ENCODE measurements around the gene MAP10. TPM values are rescaled to one million over a fixed set of nuclear protein-coding genes. Genes with fewer than 3 reads are reported as not detected.

Gene MAP10
- total and polyA plus RNA-seq, 3 experiments from 2014 or later = 1.4 to 1.8 (median 1.4) TPM

DNA sequence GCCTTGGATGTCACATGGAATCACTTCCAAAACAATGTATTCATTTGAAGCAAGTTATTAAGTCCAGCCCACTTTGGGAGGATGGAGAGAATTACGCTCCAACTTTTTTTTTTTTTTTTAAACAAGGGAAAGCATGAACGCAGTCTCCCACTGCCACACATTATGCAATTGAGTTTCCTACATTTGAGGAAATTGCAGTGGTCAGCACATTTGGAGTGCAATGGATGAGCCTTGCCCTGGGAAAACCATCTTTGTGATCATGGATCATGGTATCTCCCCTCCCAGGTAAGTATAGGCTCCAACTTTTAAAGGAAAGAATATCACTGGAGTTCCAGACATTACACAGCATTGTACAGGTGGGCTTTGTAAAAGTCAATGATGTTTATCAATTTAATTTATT, 26.7 kb downstream of the MAP10 start:
- DNase-seq = no peak
- Histone ChIP-seq H3K4me1 (ENCODE audit: insufficient read depth, low read length) (no peaks in the 10 kb centered on the region), H3K27ac (ENCODE audit: low read depth, low read length) (no peak overlapping the region), H3K9me3 (ENCODE audit: low read length) (no peaks in the 10 kb centered on the region), H3K4me3 (ENCODE audit: low read length) (no peak overlapping the region), H3K36me3 (ENCODE audit: insufficient read depth, low read length) (no peaks in the 10 kb centered on the region), H3K27me3 (ENCODE audit: insufficient read depth, low read length, poor library complexity, severe bottlenecking) (no peaks in the 10 kb centered on the region)
- no peaks in the 10 kb centered on the region for H3K9me3 Mint-ChIP-seq
- peaks cover 13 to 48% of the 10 kb centered on the region in 2 donors for H3K27me3 Mint-ChIP-seq
- H3K4me3 Mint-ChIP-seq = no peak overlapping the region
- POLR2A ChIA-PET = no interaction called here
- H3K27ac Mint-ChIP-seq = no peak overlapping the region
- no peaks in the 10 kb centered on the region for H3K4me1 Mint-ChIP-seq
- H3K36me3 Mint-ChIP-seq = no peaks in the 10 kb centered on the region
- CTCF ChIA-PET = no interaction called here

DNA sequence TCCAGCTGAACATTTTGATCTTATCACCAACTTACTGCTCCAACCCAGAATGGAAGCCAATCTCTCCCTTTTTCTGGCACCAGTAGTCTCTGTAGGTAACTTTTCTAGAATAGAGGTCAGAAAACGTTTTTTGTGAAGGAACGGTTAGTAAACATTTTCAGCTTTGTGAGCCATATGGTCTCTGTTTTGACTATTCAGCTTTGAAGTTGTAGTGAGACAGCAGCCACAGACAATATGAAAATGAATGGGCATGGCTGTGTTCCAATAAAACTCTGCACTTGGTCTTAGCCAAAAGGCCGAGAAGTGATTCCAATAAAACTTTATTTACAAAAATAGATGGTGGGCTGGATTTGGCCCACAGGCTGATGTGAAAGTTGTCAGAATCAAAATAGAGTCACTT, 28.9 kb downstream of the MAP10 start:
- Mint-ChIP-seq H3K4me1 (no peaks in the 10 kb centered on the region), H3K9me3 (no peaks in the 10 kb centered on the region), H3K27ac (no peak overlapping the region), H3K4me3 (no peak overlapping the region), H3K27me3 (peaks cover 8 to 44% of the 10 kb centered on the region in 2 donors), H3K36me3 (no peaks in the 10 kb centered on the region)
- ChIA-PET POLR2A (no interaction called here), CTCF (no interaction called here)
- Histone ChIP-seq H3K4me3 (ENCODE audit: low read length) (no peak overlapping the region), H3K27ac (ENCODE audit: low read depth, low read length) (no peak overlapping the region), H3K9me3 (ENCODE audit: low read length) (no peaks in the 10 kb centered on the region), H3K27me3 (ENCODE audit: insufficient read depth, low read length, poor library complexity, severe bottlenecking) (no peaks in the 10 kb centered on the region), H3K4me1 (ENCODE audit: insufficient read depth, low read length) (no peaks in the 10 kb centered on the region), H3K36me3 (ENCODE audit: insufficient read depth, low read length) (no peaks in the 10 kb centered on the region)
- DNase-seq = no peak

DNA sequence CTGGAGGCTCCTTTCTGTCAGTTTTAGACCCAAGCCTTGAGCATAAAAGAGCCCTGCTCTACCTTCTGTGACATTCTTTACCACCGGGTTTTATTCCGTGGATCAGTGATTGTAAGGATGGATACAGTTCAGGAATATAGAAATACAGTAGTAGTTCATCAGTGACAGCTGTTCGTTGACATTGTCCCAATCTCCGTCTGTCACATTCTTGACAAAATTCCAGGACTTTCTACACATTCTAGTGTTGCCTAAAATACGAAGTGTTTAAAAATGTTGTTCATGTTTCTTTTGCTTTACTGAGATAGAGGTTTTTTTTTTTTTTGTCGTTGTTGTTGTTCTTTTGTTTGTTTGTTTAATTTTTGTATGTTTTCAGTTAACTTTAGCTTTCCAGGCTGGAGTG, 29.9 kb downstream of the MAP10 start:
- no peak overlapping the region for H3K27ac Mint-ChIP-seq
- CTCF ChIA-PET = no interaction called here

DNA sequence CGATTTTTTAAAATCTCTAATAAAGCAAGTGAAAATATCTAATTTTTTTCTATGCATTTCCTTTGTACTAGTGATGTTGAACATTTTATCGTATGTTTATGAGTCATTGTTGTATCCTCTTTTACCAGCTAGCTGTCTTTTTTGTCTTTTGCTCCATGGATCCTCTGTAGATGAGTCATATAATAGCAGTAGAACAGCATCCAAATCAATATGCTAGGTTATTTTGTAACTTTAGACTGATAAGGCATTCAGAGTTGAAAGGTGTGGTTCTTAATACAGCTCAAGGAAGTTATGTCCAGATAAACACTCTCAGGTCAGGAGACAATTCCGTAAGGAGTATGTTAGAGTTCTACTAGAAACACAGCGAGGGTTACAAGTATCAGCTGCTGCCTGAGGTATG, 31.9 kb downstream of the MAP10 start:
- Histone ChIP-seq H3K27ac (ENCODE audit: low read depth, low read length) (no peak overlapping the region), H3K9me3 (ENCODE audit: low read length) (no peaks in the 10 kb centered on the region), H3K27me3 (ENCODE audit: insufficient read depth, low read length, poor library complexity, severe bottlenecking) (no peaks in the 10 kb centered on the region), H3K36me3 (ENCODE audit: insufficient read depth, low read length) (no peaks in the 10 kb centered on the region), H3K4me1 (ENCODE audit: insufficient read depth, low read length) (no peaks in the 10 kb centered on the region), H3K4me3 (ENCODE audit: low read length) (no peak overlapping the region)
- Mint-ChIP-seq H3K4me3 (no peak overlapping the region), H3K27ac (no peak overlapping the region), H3K36me3 (peaks cover 0 to 8% (median 0%) of the 10 kb centered on the region in 3 donors), H3K4me1 (no peaks in the 10 kb centered on the region), H3K27me3 (peaks cover 3 to 26% of the 10 kb centered on the region in 2 donors), H3K9me3 (peaks cover 0 to 11% (median 5%) of the 10 kb centered on the region in 5 donors)
- DNase-seq = no peak
- POLR2A ChIA-PET = no interaction called here
- CTCF ChIA-PET = no interaction called here

More for the DNA sequence above, 29.9 kb downstream of the MAP10 start:
- Mint-ChIP-seq H3K4me1 (no peaks in the 10 kb centered on the region), H3K4me3 (no peak overlapping the region), H3K36me3 (no peaks in the 10 kb centered on the region), H3K9me3 (peaks cover 0 to 4% (median 0%) of the 10 kb centered on the region in 5 donors), H3K27me3 (peaks cover 8 to 35% of the 10 kb centered on the region in 2 donors)
- no peak overlapping the region for H3K27ac ChIP-seq (ENCODE audit: low read depth, low read length)
- H3K27me3 ChIP-seq (ENCODE audit: insufficient read depth, low read length, poor library complexity, severe bottlenecking) = no peaks in the 10 kb centered on the region
- POLR2A ChIA-PET = no interaction called here
- DNase-seq = no peak
- H3K9me3 ChIP-seq (ENCODE audit: low read length) = no peaks in the 10 kb centered on the region
- H3K36me3 ChIP-seq (ENCODE audit: insufficient read depth, low read length) = no peaks in the 10 kb centered on the region
- H3K4me1 ChIP-seq (ENCODE audit: insufficient read depth, low read length) = no peaks in the 10 kb centered on the region
- H3K4me3 ChIP-seq (ENCODE audit: low read length) = no peak overlapping the region

DNA sequence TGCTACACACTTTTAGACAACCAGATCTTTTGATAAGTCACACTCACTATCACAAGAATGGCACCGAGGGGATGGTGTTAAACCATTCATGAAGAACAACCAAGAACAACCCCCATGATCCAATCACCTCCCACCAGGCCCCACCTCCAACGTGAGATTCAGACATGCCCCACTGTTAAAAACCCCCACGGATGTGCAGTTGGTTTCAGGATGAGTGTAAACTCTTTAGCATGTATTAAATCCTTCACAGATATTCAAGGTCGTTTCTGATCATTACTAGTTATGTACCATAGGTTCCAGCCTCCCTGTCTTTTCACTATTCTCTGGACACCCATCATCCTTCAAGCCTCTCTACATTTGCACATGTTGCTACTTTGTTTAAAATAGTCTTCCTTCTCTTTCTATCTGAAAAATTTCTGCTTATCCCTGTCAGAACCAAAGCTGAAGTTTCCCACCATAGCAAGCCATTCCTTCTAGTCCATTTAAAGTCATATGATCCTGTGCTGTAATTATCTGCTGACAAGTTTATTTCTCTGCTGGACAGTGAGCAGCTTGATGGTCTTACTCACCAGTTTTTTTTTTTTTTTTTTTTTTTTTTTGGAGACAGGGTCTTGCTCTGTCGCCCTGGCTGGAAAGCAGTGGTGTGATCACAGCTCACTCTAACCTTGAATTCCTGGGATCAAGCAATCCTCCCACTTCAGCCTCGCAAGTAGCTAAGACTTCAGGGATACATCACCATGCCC, 36.8 kb downstream of the MAP10 start:
- POLR2A ChIA-PET = no interaction called here
- no peaks in the 10 kb centered on the region for H3K4me1 Mint-ChIP-seq
- H3K27me3 Mint-ChIP-seq = peaks cover 0 to 13% of the 10 kb centered on the region in 2 donors
- no peak overlapping the region for H3K27ac ChIP-seq (ENCODE audit: low read depth, low read length)
- H3K4me3 Mint-ChIP-seq = no peak overlapping the region
- DNase-seq = no peak
- H3K36me3 ChIP-seq (ENCODE audit: insufficient read depth, low read length) = no peaks in the 10 kb centered on the region
- no peaks in the 10 kb centered on the region for H3K27me3 ChIP-seq (ENCODE audit: insufficient read depth, low read length, poor library complexity, severe bottlenecking)
- H3K9me3 ChIP-seq (ENCODE audit: low read length) = no peaks in the 10 kb centered on the region
- CTCF ChIA-PET = no interaction called here
- H3K9me3 Mint-ChIP-seq = peaks cover 0 to 12% (median 5%) of the 10 kb centered on the region in 5 donors
- no peak overlapping the region for H3K4me3 ChIP-seq (ENCODE audit: low read length)
- no peaks in the 10 kb centered on the region for H3K4me1 ChIP-seq (ENCODE audit: insufficient read depth, low read length)
- H3K27ac Mint-ChIP-seq = no peak overlapping the region
- peaks cover 0 to 8% (median 0%) of the 10 kb centered on the region in 3 donors for H3K36me3 Mint-ChIP-seq

DNA sequence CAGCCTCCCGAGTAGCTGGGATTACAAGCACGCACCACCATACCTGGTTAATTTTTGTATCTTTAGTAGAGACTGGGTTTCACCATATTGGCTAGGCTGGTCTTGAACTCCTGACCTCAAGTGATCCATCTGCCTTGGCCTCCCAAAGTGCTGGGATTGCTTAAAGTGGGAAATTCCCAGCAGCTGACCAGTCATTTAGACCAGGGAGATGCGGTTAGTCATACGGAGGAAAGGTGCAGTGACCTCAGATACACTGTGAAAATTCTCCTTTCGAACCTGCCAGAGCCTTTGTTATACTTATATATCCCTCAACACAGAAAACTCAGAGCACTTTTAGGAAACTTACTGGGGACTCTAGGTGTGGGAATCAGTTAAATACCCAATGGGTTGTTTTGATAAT, 39.6 kb downstream of the MAP10 start:
- H3K27me3 Mint-ChIP-seq = peaks cover 2 to 4% of the 10 kb centered on the region in 2 donors
- Histone ChIP-seq H3K36me3 (ENCODE audit: insufficient read depth, low read length) (no peaks in the 10 kb centered on the region), H3K9me3 (ENCODE audit: low read length) (no peaks in the 10 kb centered on the region), H3K27me3 (ENCODE audit: insufficient read depth, low read length, poor library complexity, severe bottlenecking) (no peaks in the 10 kb centered on the region), H3K27ac (ENCODE audit: low read depth, low read length) (no peak overlapping the region), H3K4me1 (ENCODE audit: insufficient read depth, low read length) (no peaks in the 10 kb centered on the region), H3K4me3 (ENCODE audit: low read length) (no peak overlapping the region)
- H3K36me3 Mint-ChIP-seq = peaks cover 0 to 8% (median 0%) of the 10 kb centered on the region in 3 donors
- no peak overlapping the region for H3K4me3 Mint-ChIP-seq
- H3K27ac Mint-ChIP-seq = no peak overlapping the region
- ChIA-PET CTCF (no interaction called here), POLR2A (no interaction called here)
- peaks cover 0 to 10% (median 5%) of the 10 kb centered on the region in 5 donors for H3K9me3 Mint-ChIP-seq
- DNase-seq = no peak
- no peaks in the 10 kb centered on the region for H3K4me1 Mint-ChIP-seq

DNA sequence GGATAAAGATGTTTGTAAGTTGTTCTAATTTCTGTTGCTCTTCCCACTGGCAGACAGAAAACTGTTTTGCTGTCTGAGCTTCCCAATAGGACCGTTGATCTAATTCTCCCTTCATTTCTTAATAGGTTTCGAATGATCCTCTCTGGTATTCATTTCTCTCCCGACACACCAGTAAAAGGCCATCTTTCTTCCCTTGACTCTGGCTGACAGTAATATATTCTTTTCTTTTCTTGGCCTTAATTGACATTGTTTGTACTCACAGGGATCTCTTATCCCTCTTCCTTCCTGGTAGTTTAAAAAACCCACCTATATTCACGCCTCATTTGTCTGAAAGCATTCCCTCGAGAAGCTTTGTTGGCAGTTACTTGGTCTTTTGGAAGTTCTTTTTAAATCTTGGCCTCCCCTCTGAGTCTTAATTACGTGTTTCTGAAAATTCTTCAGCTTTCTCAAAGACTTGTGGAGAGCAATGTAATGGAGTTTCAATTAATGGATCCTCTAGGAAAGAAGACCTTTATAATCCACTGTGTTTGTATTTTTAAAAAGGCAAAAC, 40.3 kb downstream of the MAP10 start:
- H3K27ac ChIP-seq (ENCODE audit: low read depth, low read length) = no peak overlapping the region
- no peaks in the 10 kb centered on the region for H3K27me3 ChIP-seq (ENCODE audit: insufficient read depth, low read length, poor library complexity, severe bottlenecking)
- H3K4me1 Mint-ChIP-seq = no peaks in the 10 kb centered on the region
- peak overlapping the region in 1 of 8 donors; percentile 28 for H3K27ac Mint-ChIP-seq
- H3K9me3 Mint-ChIP-seq = peaks cover 0 to 6% (median 5%) of the 10 kb centered on the region in 5 donors
- peaks cover 2 to 4% of the 10 kb centered on the region in 2 donors for H3K27me3 Mint-ChIP-seq
- peaks cover 0 to 6% (median 0%) of the 10 kb centered on the region in 3 donors for H3K36me3 Mint-ChIP-seq
- no peaks in the 10 kb centered on the region for H3K9me3 ChIP-seq (ENCODE audit: low read length)
- no peak overlapping the region for H3K4me3 Mint-ChIP-seq
- H3K4me1 ChIP-seq (ENCODE audit: insufficient read depth, low read length) = no peaks in the 10 kb centered on the region
- ChIA-PET CTCF (no interaction called here), POLR2A (no interaction called here)
- no peaks in the 10 kb centered on the region for H3K36me3 ChIP-seq (ENCODE audit: insufficient read depth, low read length)
- DNase-seq = no peak
- no peak overlapping the region for H3K4me3 ChIP-seq (ENCODE audit: low read length)

DNA sequence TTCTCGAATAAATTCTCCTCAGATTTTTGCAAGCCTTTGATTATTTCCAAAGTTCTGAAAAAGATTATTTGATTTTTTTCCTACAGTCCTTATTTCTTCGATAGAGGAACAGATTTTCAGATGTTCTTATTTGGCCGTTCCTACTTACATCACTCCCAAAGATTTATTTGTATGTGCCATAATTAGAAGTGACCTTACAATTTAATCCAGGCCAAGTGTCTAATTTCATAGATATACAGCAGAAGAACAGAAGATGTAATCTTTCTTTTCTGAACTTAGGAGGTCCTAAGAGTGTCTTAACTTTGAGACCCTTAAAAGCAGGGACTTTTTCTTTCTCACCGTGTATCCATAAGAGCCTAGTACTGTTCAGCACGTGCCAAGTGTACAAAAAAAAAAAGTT, 46.3 kb downstream of the MAP10 start:
- no peaks in the 10 kb centered on the region for H3K4me1 Mint-ChIP-seq

More for the DNA sequence above, 46.3 kb downstream of the MAP10 start:
- Histone ChIP-seq H3K9me3 (ENCODE audit: low read length) (no peaks in the 10 kb centered on the region), H3K4me1 (ENCODE audit: insufficient read depth, low read length) (no peaks in the 10 kb centered on the region), H3K4me3 (ENCODE audit: low read length) (no peak overlapping the region), H3K27ac (ENCODE audit: low read depth, low read length) (no peak overlapping the region), H3K27me3 (ENCODE audit: insufficient read depth, low read length, poor library complexity, severe bottlenecking) (no peaks in the 10 kb centered on the region), H3K36me3 (ENCODE audit: insufficient read depth, low read length) (no peaks in the 10 kb centered on the region)
- Mint-ChIP-seq H3K9me3 (no peaks in the 10 kb centered on the region), H3K27me3 (peaks cover 4 to 9% of the 10 kb centered on the region in 2 donors), H3K36me3 (no peaks in the 10 kb centered on the region), H3K27ac (no peak overlapping the region), H3K4me3 (no peak overlapping the region)
- DNase-seq = no peak
- ChIA-PET CTCF (no interaction called here), POLR2A (no interaction called here)
